HuH-7 (cell line): ENCODE data around the gene KIF5A.
"Not testable (repeated sequence)": the region's sequence is repeated elsewhere in the genome, so short reads cannot be mapped to it uniquely, and the experiment has no call there.

ENCODE experiments used
- DNase-seq: peaks from one replicate; pipeline ENCODE4 v3.0.0; 2011; ENCODE audit warnings: low spot score

The KIF5A gene

DNA sequence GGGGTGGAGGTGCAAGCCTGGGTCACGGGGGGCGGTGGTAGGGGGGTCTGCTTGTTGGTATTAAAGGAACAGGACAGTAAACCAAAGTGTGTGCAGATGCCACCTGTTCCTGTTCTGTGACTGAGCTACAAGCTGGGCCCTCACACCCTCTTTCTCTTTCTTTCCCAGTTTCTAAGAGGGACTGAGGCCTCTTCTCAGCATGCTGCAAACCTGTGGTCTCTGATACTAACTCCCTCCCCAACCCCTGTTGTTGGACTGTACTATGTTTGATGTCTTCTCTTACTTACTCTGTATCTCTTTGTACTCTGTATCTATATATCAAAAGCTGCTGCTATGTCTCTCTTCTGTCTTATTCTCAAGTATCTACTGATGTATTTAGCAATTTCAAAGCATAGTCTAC lies 34.2 kb downstream of the KIF5A start:
- DNase-seq: no peak

DNA sequence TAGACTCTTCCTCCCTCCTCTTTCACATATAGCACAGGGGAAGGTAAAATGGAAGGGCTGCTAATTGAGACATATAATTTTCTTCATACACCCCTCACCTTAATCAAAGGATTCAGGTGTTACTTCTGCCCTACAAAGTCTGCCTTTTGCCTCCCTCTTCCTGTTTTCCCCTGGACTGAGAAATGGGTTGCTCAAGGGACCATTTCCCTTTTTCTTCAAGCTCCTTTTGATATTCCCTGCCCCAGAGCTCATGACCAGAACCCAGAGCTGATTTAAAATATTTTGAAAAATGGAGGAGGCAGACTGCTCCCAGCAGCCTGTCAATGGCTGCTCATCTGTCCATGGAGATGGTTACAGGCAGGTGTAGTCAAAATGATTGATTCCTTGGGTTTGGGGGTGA lies 34.8 kb downstream of the KIF5A start:
- no peak for DNase-seq

DNA sequence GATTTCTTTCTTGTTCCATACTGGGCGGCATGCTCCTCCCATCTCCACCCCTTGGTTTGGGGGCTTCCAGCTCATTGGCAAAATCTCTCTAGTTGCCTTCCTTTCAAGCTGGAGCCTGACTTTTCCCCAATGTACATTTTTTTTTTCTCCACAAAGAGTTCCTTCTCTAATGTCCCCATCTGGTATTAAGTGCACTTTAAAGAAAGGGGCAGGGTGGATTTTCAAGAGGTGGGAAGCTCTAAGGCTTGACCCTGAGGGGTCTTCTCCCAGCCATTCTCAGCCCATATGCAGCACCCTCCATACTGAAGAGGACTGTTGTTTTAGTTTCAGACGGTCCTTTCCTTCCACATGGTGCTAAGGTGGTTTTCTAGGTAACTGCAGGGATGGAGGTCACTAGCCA lies 35.3 kb downstream of the KIF5A start:
- no peak for DNase-seq

DNA sequence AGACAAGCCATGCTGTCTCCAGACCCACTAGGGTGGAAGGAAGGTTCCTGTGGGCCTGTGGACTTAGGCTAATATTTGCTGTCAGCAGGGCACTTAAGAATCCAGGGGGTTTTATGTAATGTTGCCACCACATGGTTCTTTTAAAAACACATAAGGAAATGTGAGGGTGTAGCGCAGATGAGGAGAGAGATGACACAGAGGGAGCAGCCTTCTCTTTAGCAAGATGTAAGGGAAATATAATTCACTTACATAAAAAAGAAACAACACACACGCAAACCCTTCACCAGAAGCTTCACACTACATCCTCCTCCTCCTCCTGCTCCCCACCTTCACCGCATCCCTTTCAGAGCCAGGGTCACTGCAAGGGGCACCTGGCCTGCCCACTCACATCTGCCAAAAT lies 36.3 kb downstream of the KIF5A start:
- DNase-seq: no peak

DNA sequence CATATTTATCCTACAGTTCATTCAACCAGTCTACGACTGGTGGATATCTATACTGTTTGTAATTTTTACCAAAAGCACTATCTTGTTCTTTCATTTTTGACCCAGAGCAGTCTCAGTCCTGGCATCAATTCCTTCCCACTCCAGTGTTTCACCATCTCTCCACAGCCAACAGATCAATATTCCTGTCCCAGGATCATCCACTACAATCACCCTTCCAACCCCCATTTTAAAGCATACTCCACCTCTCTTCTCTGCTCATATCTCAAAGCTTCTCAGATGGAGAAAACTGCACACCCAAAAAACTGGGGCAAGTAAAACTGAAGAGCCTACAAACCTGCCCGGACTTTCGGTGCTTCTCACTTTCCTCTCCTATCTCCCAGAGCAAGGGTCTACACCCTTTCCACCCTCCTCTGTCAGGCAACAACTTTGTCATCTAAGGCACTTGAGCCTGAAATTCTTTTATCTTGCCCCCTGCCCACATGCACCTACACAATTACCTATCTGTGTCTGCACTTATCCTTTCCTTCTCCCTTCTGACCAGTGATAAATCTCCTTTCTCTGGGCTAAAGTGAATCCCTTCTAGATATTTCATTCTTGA lies 37.1 kb downstream of the KIF5A start:
- DNase-seq: no peak

DNA sequence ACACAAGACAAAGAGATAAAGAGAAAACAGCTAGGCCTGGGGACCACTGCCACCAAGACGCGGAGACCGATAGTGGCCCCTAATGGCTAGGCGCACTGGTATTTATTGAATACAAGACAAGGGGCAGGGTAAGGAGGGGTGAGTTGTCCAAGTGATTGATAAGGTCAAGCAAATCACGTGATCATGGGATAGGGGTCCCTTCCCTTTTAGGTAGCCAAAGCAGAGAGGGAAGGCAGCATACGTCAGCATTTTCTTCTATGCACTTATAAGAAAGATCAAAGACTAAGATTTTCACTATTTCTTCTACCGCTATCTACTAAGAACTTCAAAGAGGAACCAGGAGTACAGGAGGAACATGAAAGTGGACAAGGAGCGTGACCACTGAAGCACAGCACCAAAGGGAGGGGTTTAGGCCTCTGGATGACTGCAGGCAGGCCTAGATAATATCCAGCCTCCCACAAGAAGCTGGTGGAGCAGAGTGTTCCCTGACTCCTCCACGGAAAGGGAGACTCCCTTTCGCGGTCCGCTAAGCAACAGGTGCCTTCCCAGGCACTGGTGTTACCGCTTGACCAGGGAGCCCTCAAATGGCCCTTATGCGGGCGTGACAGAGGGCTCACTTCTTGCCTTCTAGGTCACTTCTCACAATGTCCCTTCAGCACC lies 39.2 kb downstream of the KIF5A start:
- not testable (repeated sequence) for DNase-seq

DNA sequence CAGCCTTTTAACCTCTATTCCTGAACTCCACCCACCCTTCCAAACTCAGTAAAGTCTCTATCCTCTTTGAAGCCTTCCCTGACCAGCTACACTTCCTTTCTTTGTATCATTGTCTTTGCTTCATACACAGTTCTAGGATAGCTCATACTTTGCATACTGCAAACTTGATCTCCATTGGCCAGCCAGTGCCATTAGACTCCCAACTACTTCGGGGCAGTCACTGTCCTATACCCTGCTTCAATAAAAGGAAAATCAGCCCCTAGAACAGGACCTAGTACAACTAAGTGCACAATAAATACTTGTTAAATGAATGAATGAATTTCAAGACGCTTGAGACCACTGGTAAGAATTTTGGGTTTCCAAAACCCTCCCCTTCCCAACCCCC lies 40.6 kb downstream of the KIF5A start:
- DNase-seq: no peak

DNA sequence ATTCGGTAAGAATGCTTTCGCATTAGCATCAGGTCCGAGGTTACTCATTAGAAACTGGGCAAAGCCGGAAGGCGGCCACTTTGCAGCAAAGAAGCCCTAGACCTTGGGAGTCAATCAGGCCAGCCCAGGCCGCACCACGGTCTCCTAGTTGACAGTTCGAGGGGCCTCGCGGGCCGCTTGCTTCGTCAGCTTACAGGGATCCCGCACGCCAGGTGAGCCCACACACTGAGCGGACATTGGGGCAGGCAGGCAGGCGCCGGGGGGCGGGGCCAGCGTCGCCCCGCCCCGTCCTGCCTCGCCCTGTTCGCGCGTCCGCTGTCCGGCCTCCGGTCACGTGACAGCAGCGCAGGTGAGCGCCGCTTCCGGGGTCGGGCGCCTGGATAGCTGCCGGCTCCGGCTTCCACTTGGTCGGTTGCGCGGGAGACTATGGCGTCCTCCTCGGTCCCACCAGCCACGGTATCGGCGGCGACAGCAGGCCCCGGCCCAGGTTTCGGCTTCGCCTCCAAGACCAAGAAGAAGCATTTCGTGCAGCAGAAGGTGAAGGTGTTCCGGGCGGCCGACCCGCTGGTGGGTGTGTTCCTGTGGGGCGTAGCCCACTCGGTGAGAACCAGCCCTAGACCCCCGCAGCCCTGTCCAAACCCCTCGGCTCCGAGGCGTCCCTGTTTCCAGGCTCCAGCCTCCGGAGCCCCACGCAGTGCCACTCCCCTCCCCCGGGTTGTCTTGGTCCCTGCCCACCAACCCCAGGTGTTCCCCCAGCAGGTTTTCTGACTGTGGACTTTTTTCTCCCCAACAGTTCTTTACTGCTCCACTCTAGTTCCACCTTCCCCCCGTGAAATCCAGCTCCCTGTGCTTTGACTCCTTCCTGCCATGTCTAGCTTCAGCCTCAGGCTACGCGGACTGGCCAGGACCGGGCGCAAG lies 41.3 kb downstream of the KIF5A start, which contains the start of gene PIP4K2C:
PIP4K2C (plus strand) TSS at position 329 of the 918 bp plus-strand sequence; CDS start at position 427, 98 bp downstream.
- DNase-seq: peak; percentile 89

DNA sequence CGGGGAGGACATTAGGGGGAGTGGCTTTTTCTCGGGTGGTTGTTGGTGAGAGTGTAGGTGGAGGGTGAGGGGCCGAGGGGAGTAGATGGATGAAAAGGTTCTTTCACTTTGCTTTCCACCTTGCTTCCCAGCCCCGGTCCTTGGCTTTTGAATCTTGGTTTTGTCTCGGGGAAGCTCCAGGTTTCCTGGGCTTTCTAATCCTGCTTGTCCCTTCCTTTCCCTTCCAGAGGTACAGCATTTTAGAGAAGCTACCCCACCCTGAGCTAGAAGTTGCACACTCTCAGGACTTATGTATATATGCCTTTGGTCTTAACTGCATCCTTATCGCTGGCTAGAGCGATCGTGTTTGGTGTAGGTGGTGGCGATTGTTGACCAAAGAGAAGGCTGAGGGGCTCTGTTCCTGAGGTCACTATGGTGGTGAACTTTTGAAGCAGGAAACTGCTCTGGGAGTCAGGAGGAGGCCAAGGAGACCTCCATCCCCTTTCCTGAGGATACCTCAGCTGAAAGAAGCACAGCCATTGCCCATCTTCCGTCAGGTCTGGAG lies 42.0 kb downstream of the KIF5A start:
- DNase-seq: peak; percentile 53

DNA sequence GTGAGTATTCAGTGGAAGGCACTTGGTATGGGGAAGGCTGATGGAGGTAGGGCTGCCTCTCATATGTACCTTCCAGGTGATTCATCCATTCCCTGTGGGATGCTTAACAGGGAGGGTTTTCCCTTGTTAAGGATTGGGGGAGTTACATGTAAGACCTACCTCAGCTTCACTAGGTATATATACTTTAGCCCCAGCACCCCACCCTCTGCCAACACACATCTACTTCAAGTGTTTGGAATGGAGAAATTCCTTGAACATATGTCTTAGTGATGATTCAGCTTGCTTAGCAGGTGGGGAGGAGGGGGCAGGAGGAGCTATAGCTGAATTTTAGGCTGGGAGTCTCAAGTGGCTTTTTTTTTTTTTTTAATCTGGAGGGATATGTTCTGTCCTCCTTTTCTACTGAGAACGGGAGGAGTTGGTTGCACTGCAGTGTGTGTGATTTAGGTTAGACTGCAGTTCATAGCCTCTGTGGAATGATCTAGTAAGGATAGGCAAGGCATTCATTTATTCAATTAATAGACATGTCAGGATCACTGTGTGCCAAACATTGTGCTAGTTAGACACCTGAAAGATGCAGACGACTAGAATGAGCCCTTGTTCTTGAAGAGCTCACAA lies 42.8 kb downstream of the KIF5A start:
- no peak for DNase-seq

DNA sequence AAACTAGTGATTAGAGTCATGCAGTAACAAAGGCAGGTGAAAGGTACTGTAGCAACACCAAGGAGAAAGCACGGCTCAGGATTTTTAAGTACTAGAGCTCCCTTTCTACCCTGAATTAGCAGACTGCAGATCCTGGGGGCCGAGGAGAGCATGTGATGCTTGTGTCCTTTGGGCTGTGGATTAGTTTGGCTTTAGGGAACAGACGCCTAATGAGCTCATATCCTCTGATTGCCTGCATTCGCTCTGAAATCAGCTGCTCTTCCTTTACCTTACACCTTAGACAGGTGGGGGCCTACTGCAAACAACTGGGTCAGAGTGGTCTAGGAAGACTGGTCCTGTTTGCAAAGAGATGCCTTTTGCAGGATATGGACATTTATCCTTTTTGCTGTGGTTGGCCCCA lies 43.3 kb downstream of the KIF5A start:
- DNase-seq: no peak

DNA sequence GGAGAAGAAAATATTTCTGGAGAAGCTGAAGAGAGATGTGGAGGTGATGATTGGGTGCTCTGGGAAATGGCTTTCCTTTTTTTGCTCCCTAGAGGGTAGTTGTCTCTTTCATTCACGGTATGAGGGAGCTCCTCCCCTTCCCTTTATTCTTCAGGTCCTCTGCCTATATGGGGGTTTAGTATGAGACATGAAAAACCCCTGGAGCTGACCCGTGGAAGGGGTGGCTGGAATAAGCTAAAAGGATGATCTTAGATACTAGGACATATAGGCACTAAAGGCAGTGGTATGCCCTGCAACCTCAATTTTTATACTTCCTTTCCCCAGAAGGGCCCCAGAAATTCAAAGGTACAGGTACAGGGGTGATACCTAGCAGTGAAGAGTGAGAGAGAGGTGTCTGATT lies 50.6 kb downstream of the KIF5A start:
- DNase-seq: no peak

DNA sequence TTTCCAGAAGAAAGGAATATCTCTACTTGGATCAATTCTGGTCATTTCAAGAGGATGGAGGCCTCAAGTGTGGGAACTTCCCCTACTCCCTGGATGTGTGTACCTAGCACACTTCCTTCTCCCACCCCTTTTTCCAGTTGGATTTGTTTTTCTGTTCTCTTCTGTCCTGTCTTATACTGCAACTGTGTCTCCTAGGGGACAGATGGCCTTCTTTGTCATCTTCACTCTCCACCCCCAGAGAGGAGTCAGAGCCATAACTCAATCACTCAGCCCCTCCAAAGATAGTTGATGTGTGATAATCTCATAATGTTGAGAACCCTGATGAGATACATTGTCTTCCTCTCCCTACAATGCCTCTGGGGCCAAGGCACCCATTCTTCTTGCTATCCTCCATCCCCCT lies 52.7 kb downstream of the KIF5A start:
- no peak for DNase-seq

DNA sequence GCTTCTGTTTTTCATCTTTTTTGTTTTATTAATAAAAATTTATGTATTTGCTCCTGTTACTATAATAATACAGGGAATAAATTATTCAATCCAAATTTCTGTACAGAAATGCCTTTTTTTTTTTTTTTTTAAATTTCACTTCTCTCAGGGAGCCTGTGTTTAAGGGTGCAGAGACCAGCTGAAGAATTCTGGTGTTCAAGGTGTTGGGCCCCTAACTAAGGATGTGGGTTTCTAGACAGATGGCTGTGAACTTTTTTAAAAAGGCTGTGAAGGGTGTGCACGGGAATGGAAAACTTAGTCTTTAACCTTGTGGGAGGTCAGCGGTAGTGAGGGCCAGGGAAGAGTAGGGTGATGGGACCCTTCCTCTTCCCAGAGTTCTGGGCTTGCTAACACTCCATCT lies 53.5 kb downstream of the KIF5A start:
- DNase-seq: no peak

DNA sequence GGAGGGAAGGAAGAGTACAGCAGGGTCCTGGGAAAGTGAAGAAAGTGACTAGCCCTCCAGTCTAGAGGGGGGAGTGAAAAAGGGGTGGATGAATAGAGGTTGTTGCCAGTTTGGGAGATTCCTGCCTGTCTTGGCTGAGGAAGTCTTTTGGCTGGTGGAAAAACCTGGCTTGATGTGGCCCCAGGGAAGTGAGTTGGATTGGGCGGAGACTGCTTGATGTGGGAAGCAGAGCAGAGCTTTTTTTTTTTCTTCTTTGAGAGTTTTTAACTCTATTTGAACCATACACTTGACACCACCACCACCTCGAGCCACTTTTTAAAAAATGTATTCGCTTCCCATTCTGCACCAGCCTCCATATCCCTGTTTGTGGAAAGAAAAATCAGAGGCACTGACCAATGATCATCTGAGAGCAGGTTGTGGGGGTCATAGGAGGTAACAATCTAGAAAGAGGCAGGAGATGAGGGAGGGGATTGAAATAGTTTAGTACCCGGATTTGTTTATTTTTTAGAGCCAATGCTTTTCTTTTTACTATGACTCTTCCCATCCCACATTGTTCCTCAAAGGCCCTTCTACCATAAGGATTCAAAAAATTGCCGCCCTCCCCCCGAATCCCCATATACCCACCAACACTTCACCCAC lies 54.1 kb downstream of the KIF5A start:
- no peak for DNase-seq

DNA sequence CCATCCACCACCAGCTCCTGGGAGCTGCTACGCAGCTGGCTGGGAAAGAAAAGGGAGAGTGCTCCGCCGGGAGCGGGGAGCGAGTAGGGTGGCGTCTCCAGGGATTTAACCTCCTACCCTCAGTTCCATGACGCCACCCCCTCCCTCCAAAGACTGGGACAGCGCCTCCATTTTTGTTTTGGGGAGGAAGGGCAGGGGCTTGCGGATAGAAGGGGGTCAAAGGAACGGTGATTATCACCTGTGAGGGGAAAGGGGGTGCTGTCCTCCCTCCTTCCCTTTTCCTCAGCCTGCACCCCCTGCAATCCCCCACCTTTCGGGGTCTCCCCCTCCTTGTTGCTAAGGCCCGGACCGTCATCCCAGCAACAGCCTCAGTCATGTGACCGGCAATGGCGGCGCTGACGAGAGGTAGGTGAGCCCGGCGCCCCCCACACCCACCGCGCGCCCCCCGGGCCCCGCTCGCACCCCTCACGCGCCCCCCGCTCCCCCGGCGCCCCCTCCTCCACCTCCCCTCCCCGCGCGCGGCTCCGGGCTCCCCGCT lies 54.7 kb downstream of the KIF5A start, which contains the start of gene DTX3:
DTX3 (plus strand) TSS at position 371 of the 538 bp plus-strand sequence. CDS start 1,694 bp downstream, outside the sequence.
- DNase-seq: no peak

DNA sequence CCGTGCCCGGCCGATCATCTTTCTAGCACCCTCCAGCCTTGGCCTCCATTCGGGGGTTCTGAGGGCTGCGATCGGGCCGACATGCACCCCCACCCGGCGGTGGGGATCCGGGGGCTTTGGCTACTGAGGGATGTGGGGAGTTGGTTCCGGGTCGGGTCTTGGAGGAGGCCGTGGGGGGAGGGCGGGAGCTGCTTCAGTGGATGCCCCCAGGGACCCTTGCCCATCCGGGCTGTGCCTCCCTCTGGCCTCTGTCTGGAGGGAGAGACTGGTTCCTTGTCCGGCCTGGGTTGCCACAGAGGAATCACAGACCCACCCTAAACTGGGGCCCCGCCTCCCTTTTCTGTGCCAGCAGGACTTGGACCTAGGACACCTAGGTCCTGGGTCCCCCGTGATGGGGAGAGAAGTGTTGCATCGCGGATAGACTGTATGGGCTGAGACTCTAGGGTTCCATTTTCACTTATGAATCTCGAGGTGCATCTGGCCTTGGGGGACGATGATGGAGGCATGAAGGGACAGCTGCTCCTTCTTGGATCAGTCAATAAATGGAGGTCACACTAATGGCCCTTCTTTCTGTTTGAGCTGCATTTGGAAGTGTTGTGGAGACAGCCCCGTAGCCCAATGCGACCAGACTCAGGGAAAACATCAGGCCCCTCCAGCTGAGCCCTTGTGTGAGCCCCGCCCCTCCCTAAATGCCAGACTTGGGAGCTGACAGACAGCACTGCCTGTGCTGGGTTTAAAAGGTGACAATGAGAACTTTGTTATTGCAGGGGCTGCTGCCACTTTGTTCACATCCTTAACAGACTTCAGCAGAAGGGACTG lies 55.4 kb downstream of the KIF5A start:
- no peak for DNase-seq

DNA sequence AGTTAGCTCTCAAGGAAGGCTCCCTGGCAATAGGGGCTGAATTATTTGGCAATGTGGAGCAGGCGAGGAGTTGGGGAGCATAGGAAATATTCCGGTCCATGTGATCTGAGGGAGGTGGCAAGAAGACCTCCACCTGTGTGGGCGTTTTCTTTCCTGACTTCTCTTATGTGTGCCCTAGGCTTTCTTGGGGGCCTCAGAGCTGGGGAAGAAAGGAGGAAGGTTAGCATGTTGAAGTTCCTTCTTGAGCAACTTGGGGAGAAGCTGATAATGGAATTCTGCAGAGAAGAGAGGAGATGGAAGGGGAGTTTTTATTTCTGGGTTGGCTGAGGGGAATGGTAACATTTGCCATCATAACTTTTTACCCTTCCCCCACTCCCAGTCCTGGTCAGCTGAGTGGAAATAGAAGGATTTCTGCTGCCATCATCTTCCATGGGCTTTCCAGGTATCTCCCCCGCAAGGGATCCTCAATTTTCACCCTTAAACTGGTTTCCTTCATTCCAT lies 56.0 kb downstream of the KIF5A start:
- no peak for DNase-seq

DNA sequence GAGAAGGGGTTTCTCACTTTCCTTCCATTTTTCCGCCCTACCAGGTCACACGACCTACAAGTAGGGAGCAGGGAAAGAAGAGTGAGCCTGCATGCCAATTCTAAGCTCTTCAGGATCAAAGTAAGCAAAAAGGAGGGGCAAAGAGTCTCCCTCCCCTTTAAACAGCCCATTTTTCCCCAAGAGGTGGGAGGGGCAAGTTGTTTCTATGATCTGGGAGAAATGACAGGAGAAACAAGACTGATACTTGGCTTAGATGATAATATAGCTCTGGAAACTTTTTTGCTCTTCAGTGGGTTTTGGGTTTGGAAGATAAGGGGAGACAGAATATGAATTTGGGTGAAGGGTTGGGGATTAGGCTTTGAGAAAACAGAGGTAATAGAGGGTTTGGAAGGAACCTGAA lies 56.6 kb downstream of the KIF5A start:
- no peak for DNase-seq

DNA sequence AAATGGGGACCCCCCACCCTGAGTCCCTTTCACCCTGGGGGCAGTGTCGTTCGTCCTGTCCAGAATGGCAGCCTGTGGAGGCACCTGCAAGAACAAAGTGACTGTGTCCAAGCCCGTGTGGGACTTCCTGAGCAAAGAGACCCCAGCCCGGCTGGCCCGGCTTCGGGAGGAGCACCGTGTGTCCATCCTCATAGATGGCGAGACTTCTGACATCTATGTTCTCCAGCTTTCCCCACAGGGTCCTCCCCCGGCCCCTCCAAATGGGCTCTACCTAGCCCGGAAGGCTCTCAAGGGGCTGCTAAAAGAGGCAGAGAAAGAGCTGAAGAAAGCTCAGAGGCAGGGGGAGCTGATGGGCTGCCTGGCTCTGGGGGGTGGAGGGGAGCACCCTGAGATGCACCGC lies 57.0 kb downstream of the KIF5A start:
- no peak for DNase-seq
